IMR-90 (cell line): ENCODE measurements around the gene FKBP14. TPM values are rescaled to one million over a fixed set of nuclear protein-coding genes. Genes with fewer than 3 reads are reported as not detected.

ENCODE experiments used
- polyA plus RNA-seq, 3 experiments: library from polyadenylated mRNA; depleted of rRNA; stranded (reverse); fragments of >200 nt; gene quantifications; 2 replicates each; pipeline ENCODE4 v1.2.3, GENCODE V29; 2012; ENCODE audit warnings: low replicate concordance in 1 of 3
- total RNA-seq: library from RNA; depleted of rRNA; stranded (reverse); fragments of >200 nt; gene quantifications from 2 replicates; pipeline ENCODE4 v1.2.3, GENCODE V29; 2012; rRNA removed

FKBP14 gene
- total and polyA plus RNA-seq, 2 of the 4 experiments (the other 2 are of a cell fraction), result 26.3 to 27.1 TPM

Other genes with a start within 250 kb of the FKBP14 start
- gene WIPF3, start 220.2 kb downstream of the FKBP14 start, total RNA-seq, result not detected in 2 replicates
- not detected in 2 replicates for gene WIPF3, start 220.2 kb downstream of the FKBP14 start, polyA plus RNA-seq (2012; rRNA removed)
- gene SCRN1, start 36.9 kb downstream of the FKBP14 start, total RNA-seq, result 124 and 141 TPM in 2 replicates
- 49.2 and 57.1 TPM in 2 replicates for gene SCRN1, start 36.9 kb downstream of the FKBP14 start, polyA plus RNA-seq (2012; rRNA removed)
- gene PLEKHA8, start 1.7 kb upstream of the FKBP14 start, total RNA-seq, result 9.7 and 13.6 TPM in 2 replicates
- 2.9 and 3.6 TPM in 2 replicates for gene PLEKHA8, start 1.7 kb upstream of the FKBP14 start, polyA plus RNA-seq (2012; rRNA removed)
- 5.6 and 7.8 TPM in 2 replicates for gene MTURN, start 108.3 kb upstream of the FKBP14 start, total RNA-seq
- 2.4 and 2.8 TPM in 2 replicates for gene MTURN, start 108.3 kb upstream of the FKBP14 start, polyA plus RNA-seq (2012; rRNA removed)